Fibroblast of lung (primary cell): ENCODE data around the gene TM4SF18.

Experiments used
- CTCF ChIP-seq, 2 donors: IDR thresholded peaks in 1 of 2; conservative IDR thresholded peaks in 1 of 2; 1 replicate in 1 of 2; 2 replicates in 1 of 2; pipeline ENCODE4 v1.5.1; 2011 to 2012; ENCODE audit warnings: low read length in 2 of 2, control low read depth in 1 of 2, inconsistent platforms in 1 of 2, low read depth in 1 of 2, mild to moderate bottlenecking in 1 of 2
- EZH2 ChIP-seq: IDR thresholded peaks from 2 replicates; pipeline ENCODE4 v1.5.1; 2012; ENCODE audit warnings: low read length, control low read depth, mild to moderate bottlenecking; ENCODE audit errors: missing control alignments

DNA sequence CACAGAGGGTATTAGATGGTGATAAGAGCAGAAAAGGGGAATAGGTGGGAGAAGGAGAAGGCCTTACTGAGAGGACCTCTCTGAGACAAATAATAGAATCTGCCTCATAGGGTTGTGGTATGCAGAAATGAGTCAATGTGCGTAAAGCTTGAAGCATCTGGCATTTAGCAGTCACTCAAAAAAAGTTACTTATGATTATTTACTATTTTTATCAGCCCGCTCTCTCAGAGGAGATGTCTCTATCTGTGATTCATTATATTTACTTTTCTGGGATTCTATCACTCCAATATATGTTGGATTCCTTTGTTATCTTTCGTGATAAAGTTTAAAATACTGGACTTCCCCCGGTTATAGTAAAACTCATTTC lies 48.6 kb upstream of the TM4SF18 start:
- TF ChIP-seq CTCF (conservative IDR thresholded peaks at IDR 0.05 in 1 of 2, IDR thresholded peaks at IDR 0.05 in 1 of 2; ENCODE audit: low read depth in 1 of 2, low read length in 2 of 2) (no peak), EZH2 (no peak)
